Putamen (tissue), 1 donor: ENCODE results near the gene TUFT1.
"Not testable (repeated sequence)": the region's sequence is repeated elsewhere in the genome, so short reads cannot be mapped to it uniquely, and the experiment has no call there.

Experiments
- DNase-seq: peaks from one replicate; pipeline ENCODE4 v3.0.0-alpha.2; 2016; ENCODE audit warnings: low spot score

Gene TUFT1

GRCh38 chr1:151512801-151513625 is 27.1 kb upstream of the TUFT1 start:
- no peak for DNase-seq

GRCh38 chr1:151513626-151514121 is 26.4 kb upstream of the TUFT1 start:
- DNase-seq, result no peak

- DNase-seq, result no peak
These were observed 25.7 kb upstream of the TUFT1 start for GRCh38 chr1:151514366-151514765.

GRCh38 chr1:151515265-151515664 is 24.8 kb upstream of the TUFT1 start:
- no peak for DNase-seq

- no peak for DNase-seq
These were observed 24.0 kb upstream of the TUFT1 start for GRCh38 chr1:151516031-151516511.

GRCh38 chr1:151518431-151518830 is 21.7 kb upstream of the TUFT1 start:
- no peak for DNase-seq

GRCh38 chr1:151518936-151519335 is 21.2 kb upstream of the TUFT1 start:
- no peak for DNase-seq

GRCh38 chr1:151519667-151520066 is 20.4 kb upstream of the TUFT1 start:
- no peak for DNase-seq

GRCh38 chr1:151520359-151520758 is 19.8 kb upstream of the TUFT1 start:
- DNase-seq, result no peak

GRCh38 chr1:151522427-151522826 is 17.7 kb upstream of the TUFT1 start:
- DNase-seq, result not testable (repeated sequence)

- no peak for DNase-seq
These were observed 16.8 kb upstream of the TUFT1 start for GRCh38 chr1:151523326-151523725.

- no peak for DNase-seq
These were observed 15.4 kb upstream of the TUFT1 start for GRCh38 chr1:151524736-151525135.

GRCh38 chr1:151526735-151527525 is 13.2 kb upstream of the TUFT1 start:
- no peak for DNase-seq

- no peak for DNase-seq
These were observed 10.9 kb upstream of the TUFT1 start for GRCh38 chr1:151529211-151529702.

- no peak for DNase-seq
These were observed 10.3 kb upstream of the TUFT1 start for GRCh38 chr1:151529781-151530180.

- DNase-seq, result no peak
These were observed 9.6 kb upstream of the TUFT1 start for GRCh38 chr1:151530461-151530860.

GRCh38 chr1:151533870-151534269 is 6.2 kb upstream of the TUFT1 start:
- no peak for DNase-seq

- peak; percentile 59 for DNase-seq
These were observed 5.3 kb upstream of the TUFT1 start for GRCh38 chr1:151534662-151535278.

GRCh38 chr1:151535326-151536271 is 4.5 kb upstream of the TUFT1 start:
- DNase-seq, result no peak

GRCh38 chr1:151536499-151536898 is 3.6 kb upstream of the TUFT1 start:
- DNase-seq, result no peak

GRCh38 chr1:151537112-151537511 is 3.0 kb upstream of the TUFT1 start:
- no peak for DNase-seq
